HepG2 (cell line): ENCODE measurements around the gene EED. TPM values are rescaled to one million over a fixed set of nuclear protein-coding genes. Genes with fewer than 3 reads are reported as not detected.

ENCODE experiments used
- ATAC-seq: fragments of 200-7000 bp; cut with Tn5 transposase; 3 replicates; pipeline ENCODE4 v1.9.1; 2020; ENCODE audit warnings: mild to moderate bottlenecking, moderate library complexity
- BruUV-seq: library from RNA; stranded (reverse); fragments of 400-500 nt; replicated peaks from 2 replicates; lab custom pipeline; 2021; lab: Mats Ljungman, UMichigan
- CTCF ChIA-PET: fragments of 300-600 bp; formaldehyde crosslinking; extraction: SDS; loops from one replicate; lab custom pipeline; 2021; ENCODE audit warnings: low total read pairs, inconsistent platforms, low intra/inter-chr PET ratio; lab: Yijun Ruan, JAX
- POLR2A ChIA-PET: fragments of 350-600 bp; sonication (Branson Sonifier 250); formaldehyde crosslinking; loops from one replicate; lab custom pipeline; 2020; ENCODE audit warnings: antibody characterized with exemption, inconsistent platforms; lab: Yijun Ruan, JAX
- DNase-seq: peaks from one replicate; pipeline ENCODE4 v3.0.0-alpha.2; 2015; ENCODE audit warnings: low spot score
- FAIRE-seq: peaks from 3 replicates; lab custom pipeline; 2011; peaks lifted over from hg19 to GRCh38; lab: Jason Lieb, UNC
- H2AFZ ChIP-seq: one replicate; pipeline ENCODE4 v1.6.1; 2011; ENCODE audit warnings: low read length, inconsistent platforms
- H3K27ac ChIP-seq: fragments of 300-600 bp; 3 replicates; pipeline ENCODE4 v1.8.0; 2011; ENCODE audit warnings: mixed run types, mild to moderate bottlenecking, mixed read lengths, low read length, inconsistent platforms; ENCODE audit not compliant: insufficient read depth; ENCODE audit errors: extremely low read length
- H3K27me3 ChIP-seq, 2 experiments: fragments of 200-600 bp in 1 of 2; 2 replicates in 1 of 2; 3 replicates in 1 of 2; pipeline versions ENCODE4 v1.6.0 to v1.8.0; 2011; ENCODE audit warnings: low read length in 2 of 2, mild to moderate bottlenecking in 2 of 2, moderate library complexity in 2 of 2, inconsistent platforms in 1 of 2; ENCODE audit not compliant: insufficient read depth in 2 of 2, control insufficient read depth in 1 of 2
- H3K36me3 ChIP-seq, 2 experiments: fragments of 200-600 bp in 1 of 2; replicated peaks in 1 of 2; 2 replicates in 1 of 2; 3 replicates in 1 of 2; pipeline versions ENCODE4 v1.5.1 to v1.8.0; 2011; ENCODE audit warnings: low read length in 2 of 2, inconsistent platforms in 1 of 2; ENCODE audit not compliant: insufficient read depth in 2 of 2, control insufficient read depth in 1 of 2
- H3K4me1 ChIP-seq: 2 replicates; pipeline ENCODE4 v1.5.1; 2012; ENCODE audit warnings: low read length, inconsistent platforms; ENCODE audit not compliant: insufficient read depth
- H3K4me2 ChIP-seq: 2 replicates; pipeline ENCODE4 v1.6.0; 2011; ENCODE audit warnings: low read depth, low read length, inconsistent platforms
- H3K4me3 ChIP-seq, 3 experiments: fragments of 200-600 bp in 1 of 3; sonication (generic), shearing (Covaris generic) in 1 of 3; replicated peaks in 1 of 3; 2 replicates each; pipeline ENCODE4 v1.5.1; 2011 to 2016; ENCODE audit warnings: low read length in 3 of 3, inconsistent platforms in 2 of 3, low read depth in 2 of 3, mild to moderate bottlenecking in 2 of 3, control low read depth in 1 of 3, mixed read lengths in 1 of 3; ENCODE audit not compliant: insufficient read depth in 1 of 3
- H3K79me2 ChIP-seq: one replicate; pipeline ENCODE4 v1.6.1; 2011; ENCODE audit warnings: low read length, inconsistent platforms; ENCODE audit not compliant: insufficient read depth
- H3K9ac ChIP-seq: 2 replicates; pipeline ENCODE4 v1.6.0; 2011; ENCODE audit warnings: mild to moderate bottlenecking, low read depth, low read length, inconsistent platforms; ENCODE audit not compliant: insufficient read depth
- H3K9me3 ChIP-seq: 2 replicates; pipeline ENCODE4 v1.5.1; 2012; ENCODE audit warnings: mild to moderate bottlenecking, low read length
- H4K20me1 ChIP-seq: 2 replicates; pipeline ENCODE4 v1.6.0; 2011; ENCODE audit warnings: inconsistent platforms, mild to moderate bottlenecking, low read length, moderate library complexity; ENCODE audit not compliant: insufficient read depth
- CCDC6 ChIP-seq: sonication (generic); formaldehyde crosslinking; IDR thresholded peaks from 2 replicates; pipeline ENCODE4 v1.8.1; 2022; ENCODE audit warnings: mild to moderate bottlenecking, missing genetic modification reagents, moderate library complexity
- DRAP1 ChIP-seq: IDR thresholded peaks from 2 replicates; pipeline ENCODE4 v1.6.1; 2016; ENCODE audit warnings: missing genetic modification reagents, missing compliant biosample characterization
- GABPA ChIP-seq, 2 experiments: IDR thresholded peaks; 2 replicates each; pipeline ENCODE4 v1.6.1; 2011 to 2016; ENCODE audit warnings: low read depth in 2 of 2, low read length in 1 of 2, missing biosample characterization in 1 of 2, missing genetic modification characterization in 1 of 2
- HNRNPK ChIP-seq: fragments of 200-400 bp; formaldehyde crosslinking; IDR thresholded peaks from 2 replicates; pipeline ENCODE4 v1.6.1; 2018; ENCODE audit warnings: low read length, low read depth, moderate library complexity, mild to moderate bottlenecking; ENCODE audit not compliant: poor library complexity, severe bottlenecking
- NKX3-1 ChIP-seq: sonication (generic); formaldehyde crosslinking; IDR thresholded peaks from 2 replicates; pipeline ENCODE4 v1.5.0; 2020; ENCODE audit warnings: missing genetic modification reagents
- SCMH1 ChIP-seq: sonication (generic); formaldehyde crosslinking; IDR thresholded peaks from 2 replicates; pipeline ENCODE4 v1.9.0; 2021; ENCODE audit warnings: missing genetic modification reagents, mild to moderate bottlenecking, borderline replicate concordance
- TBP ChIP-seq: sonication (generic); formaldehyde crosslinking; IDR thresholded peaks from 2 replicates; pipeline ENCODE4 v1.5.0; 2020; ENCODE audit warnings: missing genetic modification reagents
- TP53 ChIP-seq: sonication (generic); formaldehyde crosslinking; conservative IDR thresholded peaks from 2 replicates; pipeline ENCODE4 v1.4.0; 2020; ENCODE audit warnings: missing genetic modification reagents
- U2AF2 ChIP-seq: fragments of 200-400 bp; formaldehyde crosslinking; IDR thresholded peaks from 2 replicates; pipeline ENCODE4 v1.6.1; 2017; ENCODE audit warnings: low read depth, mild to moderate bottlenecking, low read length
- XBP1 ChIP-seq: sonication (generic); formaldehyde crosslinking; IDR thresholded peaks from 2 replicates; pipeline ENCODE4 v1.5.0; 2020; ENCODE audit warnings: missing genetic modification reagents
- ZBTB2 ChIP-seq: sonication (generic); formaldehyde crosslinking; IDR thresholded peaks from 2 replicates; pipeline ENCODE4 v1.8.0; 2022; ENCODE audit warnings: low read depth, missing genetic modification reagents
- ZBTB44 ChIP-seq: sonication (generic); formaldehyde crosslinking; IDR thresholded peaks from 2 replicates; pipeline ENCODE4 v1.4.0; 2020; ENCODE audit warnings: missing genetic modification reagents
- ZNF256 ChIP-seq: sonication (generic); formaldehyde crosslinking; conservative IDR thresholded peaks from 2 replicates; pipeline ENCODE4 v1.4.0; 2020; ENCODE audit warnings: missing genetic modification reagents
- ZNF547 ChIP-seq: sonication (generic); formaldehyde crosslinking; IDR thresholded peaks from 2 replicates; pipeline ENCODE4 v1.5.1; 2020; ENCODE audit warnings: mild to moderate bottlenecking, missing genetic modification reagents
- ZNF616 ChIP-seq: sonication (generic); formaldehyde crosslinking; IDR thresholded peaks from 2 replicates; pipeline ENCODE4 v1.5.0; 2020; ENCODE audit warnings: low read depth, mild to moderate bottlenecking, missing genetic modification reagents
- WGBS: methylation state at CpG from one replicate; pipeline ENCODE4 v1.1.6; 2017; ENCODE audit warnings: low lambda C conversion rate; 5-methylcytosine and 5-hydroxymethylcytosine counted together
- in situ Hi-C: cut with HindIII; loops from 2 replicates; pipeline ENCODE4 v1.10.0; 2017; ENCODE audit warnings: low pct_unique_long_range_greater_than_20kb; ENCODE audit not compliant: extremely low pct_ligation_motif_present
- intact Hi-C: fragments of 100-400 bp; cut with micrococcal nuclease; formaldehyde crosslinking; loops from one replicate; pipeline ENCODE4 v1.10.0; 2022; ENCODE audit not compliant: unreplicated experiment
- polyA plus RNA-seq, 8 experiments: library from polyadenylated mRNA; depleted of rRNA in 3 of 8; stranded (reverse) in 7 of 8; unstranded in 1 of 8; fragments of >200 nt; fragmentation: Illumina TruSeq in 4 of 8; extraction: Trizol in 4 of 8; gene quantifications; 2 replicates each; pipeline versions ENCODE4 v1.2.1 to v1.2.3, GENCODE V29; 2011 to 2016; ENCODE audit warnings: low read depth in 4 of 8, missing spikeins in 1 of 8, mixed read lengths in 1 of 8; ENCODE audit not compliant: insufficient read depth in 1 of 8
- total RNA-seq, 5 experiments: library from RNA; depleted of rRNA; stranded (reverse); fragments of >200 nt; fragmentation: Illumina TruSeq; extraction: Trizol; gene quantifications; 2 replicates each; pipeline ENCODE4 v1.2.3, GENCODE V29; 2016; ENCODE audit warnings: low read depth in 1 of 5

The EED gene
- total and polyA plus RNA-seq, 2 of the 13 experiments (the other 11 are each of a cell fraction or from before 2014, with no cell fraction given) = 11.0 to 28.4 TPM

GRCh38 chr11:86234831-86235461, 9.6 kb upstream of the EED start:
- Histone ChIP-seq H3K27me3 (peaks cover 0 to 7% of the 10 kb centered on the region in 2 experiments; a peak in 2 of 5 replicates), H3K9me3 (no peaks in the 10 kb centered on the region), H3K27ac (no peak overlapping the region), H3K9ac (no peak overlapping the region), H3K4me1 (no peaks in the 10 kb centered on the region), H4K20me1 (no peaks in the 10 kb centered on the region), H3K4me3 (no peak overlapping the region), H2AFZ (no peak overlapping the region), H3K36me3 (no peaks in the 10 kb centered on the region), H3K79me2 (no peaks in the 10 kb centered on the region), H3K4me2 (no peak overlapping the region)
- ATAC-seq (no peak), FAIRE-seq (no peak), DNase-seq (no peak)
- TF ChIP-seq U2AF2 (no peak), ZBTB44 (CRISPR knock-in tag) (no peak), DRAP1 (CRISPR knock-in tag) (no peak), HNRNPK (peak; percentile 78)
- ChIA-PET CTCF (no interaction called here), POLR2A (no interaction called here)
- in situ Hi-C loops (no loop called here), intact Hi-C loops (no loop called here)
- 28% methylated on average over 2 of the region's 2 CpGs for WGBS
- BruUV-seq = no TSS peak

GRCh38 chr11:86237267-86237804, 7.2 kb upstream of the EED start:
- H4K20me1 ChIP-seq = no peaks in the 10 kb centered on the region
- no peak for FAIRE-seq
- H3K4me2 ChIP-seq = no peak overlapping the region
- WGBS = 63% methylated on average over 8 of the region's 9 CpGs
- no peak overlapping the region for H2AFZ ChIP-seq
- H3K27me3 ChIP-seq = peaks cover 0 to 7% of the 10 kb centered on the region in 2 experiments; a peak in 2 of 5 replicates
- POLR2A ChIA-PET = no interaction called here
- no peaks in the 10 kb centered on the region for H3K9me3 ChIP-seq
- intact Hi-C loops (no loop called here), in situ Hi-C loops (no loop called here)
- no peak overlapping the region for H3K27ac ChIP-seq
- ATAC-seq = no peak
- BruUV-seq = no TSS peak
- H3K9ac ChIP-seq = no peak overlapping the region
- peaks cover 6% of the 10 kb centered on the region; the same call in 1 of the 2 replicates for H3K4me1 ChIP-seq
- no peaks in the 10 kb centered on the region for H3K36me3 ChIP-seq
- H3K4me3 ChIP-seq = no peak overlapping the region
- CTCF ChIA-PET = no interaction called here
- no peak for DNase-seq
- no peaks in the 10 kb centered on the region for H3K79me2 ChIP-seq
- TF ChIP-seq TP53 (CRISPR knock-in tag) (no peak), ZNF616 (CRISPR knock-in tag) (no peak), ZNF256 (CRISPR knock-in tag) (no peak), CCDC6 (no peak), SCMH1 (CRISPR knock-in tag) (no peak), ZNF547 (CRISPR knock-in tag) (no peak), XBP1 (CRISPR knock-in tag) (no peak), ZBTB2 (CRISPR knock-in tag) (no peak), GABPA (IDR thresholded peaks at IDR 0.05; ENCODE audit: low read depth, low read length) (no peak), GABPA (CRISPR knock-in tag; IDR thresholded peaks at IDR 0.05; ENCODE audit: low read depth) (no peak), TBP (CRISPR knock-in tag) (no peak), NKX3-1 (no peak)
